Right lung (tissue), 5 donors: ENCODE results near the gene HS3ST6. TPM values are rescaled to one million over a fixed set of nuclear protein-coding genes. Genes with fewer than 3 reads are reported as not detected.
"Not testable (repeated sequence)": the region's sequence is repeated elsewhere in the genome, so short reads cannot be mapped to it uniquely, and the experiment has no call there.

ENCODE experiments used
- DNase-seq, 2 donors: peaks; one replicate each; pipeline ENCODE4 v3.0.0-alpha.2; 2013
- polyA plus RNA-seq, 5 donors: library from polyadenylated mRNA; unstranded; fragments of 120-200 nt; gene quantifications; one replicate each; pipeline versions ENCODE4 v1.2.1 to v1.2.3, GENCODE V29; 2013; ENCODE audit warnings: inconsistent platforms in 1 of 5, low replicate concordance in 1 of 5; ENCODE audit not compliant: insufficient read length in 5 of 5, insufficient read depth in 1 of 5

The HS3ST6 gene
- polyA plus RNA-seq, 5 donors, result 0.09 to 0.40 (median 0.18) TPM

- no peak for DNase-seq
Measured at GRCh38 chr16:1929105-1929504, 10.9 kb upstream of the HS3ST6 start.

- no peak for DNase-seq
Measured at GRCh38 chr16:1926271-1926670, 8.1 kb upstream of the HS3ST6 start.

DNA sequence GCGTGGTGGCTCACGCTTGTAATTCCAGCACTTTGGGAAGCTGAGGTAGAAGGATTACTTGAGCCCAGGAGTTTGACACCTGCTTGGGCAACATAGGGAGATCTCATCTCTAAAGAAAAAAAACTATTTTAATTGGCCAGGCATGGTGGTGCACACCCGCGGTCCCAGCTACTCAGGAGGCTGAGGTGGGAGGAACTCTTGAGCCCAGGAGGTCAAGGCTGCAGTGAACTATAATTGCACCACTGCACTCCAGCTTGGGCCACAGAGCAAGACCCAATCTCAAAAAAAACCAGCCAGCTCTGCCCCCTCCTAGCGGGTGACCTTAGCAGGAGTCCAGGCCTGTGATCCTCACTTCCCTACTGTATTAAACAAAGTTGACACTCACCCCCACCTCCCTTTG is 5.9 kb upstream of the HS3ST6 start:
- DNase-seq, result no peak

DNA sequence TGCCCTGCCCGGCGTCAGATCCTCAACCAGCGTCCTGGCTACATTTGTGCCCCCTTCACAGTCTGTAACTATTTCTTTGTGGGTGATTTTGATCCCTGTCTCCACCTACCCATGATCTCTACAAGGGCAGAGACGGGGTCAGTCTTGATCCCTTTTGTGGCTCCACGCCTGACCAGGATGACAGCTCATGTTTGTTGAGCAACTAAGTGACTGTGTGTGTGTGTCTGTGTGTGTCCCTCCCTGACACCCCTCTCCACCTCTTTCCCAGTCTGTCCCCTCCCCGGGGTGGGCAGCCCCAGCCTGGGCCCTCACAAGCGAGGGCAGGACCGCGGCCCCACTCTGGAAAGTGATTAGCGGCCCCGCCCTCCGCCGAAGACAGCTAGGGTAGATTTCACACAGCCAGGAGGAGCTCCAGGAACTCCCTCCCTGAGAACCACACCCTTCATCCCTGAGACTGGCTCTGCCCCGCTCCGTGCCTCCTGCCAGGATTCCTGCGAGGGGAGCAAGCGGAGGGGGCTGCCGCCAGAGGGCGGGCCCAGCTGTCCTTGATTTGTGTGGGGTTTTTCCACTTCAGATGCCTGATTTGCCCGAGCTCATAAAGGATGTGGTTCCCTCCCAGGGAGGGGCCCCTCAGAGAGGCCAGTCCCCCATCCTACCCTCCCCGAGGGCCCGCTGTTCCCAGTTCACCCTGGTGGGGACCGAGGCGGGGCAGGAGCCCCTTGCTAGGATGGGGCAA is 5.3 kb upstream of the HS3ST6 start:
- DNase-seq, result no peak

- no peak for DNase-seq
Measured at GRCh38 chr16:1922357-1922756, 4.1 kb upstream of the HS3ST6 start.

DNA sequence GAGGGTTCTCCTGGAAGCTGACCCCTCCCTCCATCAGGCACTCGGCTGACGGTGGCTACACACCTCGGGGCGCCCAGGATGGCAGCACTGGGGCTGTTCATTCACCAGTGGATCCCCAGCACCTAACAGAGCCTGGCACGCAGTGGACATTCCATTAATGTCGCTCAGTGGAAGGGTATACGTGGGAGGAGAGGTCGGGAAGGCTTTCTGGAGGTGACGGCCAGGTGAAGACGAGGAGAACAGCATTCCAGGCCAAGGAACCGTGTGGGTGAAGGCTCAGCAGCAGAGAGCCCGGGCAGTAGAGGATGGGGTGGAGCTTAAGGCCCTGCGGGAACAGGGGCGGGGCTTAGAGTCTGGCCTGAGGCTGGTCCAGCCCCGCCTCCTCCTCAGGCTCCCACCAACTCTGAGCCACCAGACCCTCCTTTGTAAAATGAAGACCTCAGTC is 2.5 kb upstream of the HS3ST6 start:
- DNase-seq, result no peak

GRCh38 chr16:1920122-1920521 is 1.9 kb upstream of the HS3ST6 start:
- DNase-seq, result not testable (repeated sequence)

DNA sequence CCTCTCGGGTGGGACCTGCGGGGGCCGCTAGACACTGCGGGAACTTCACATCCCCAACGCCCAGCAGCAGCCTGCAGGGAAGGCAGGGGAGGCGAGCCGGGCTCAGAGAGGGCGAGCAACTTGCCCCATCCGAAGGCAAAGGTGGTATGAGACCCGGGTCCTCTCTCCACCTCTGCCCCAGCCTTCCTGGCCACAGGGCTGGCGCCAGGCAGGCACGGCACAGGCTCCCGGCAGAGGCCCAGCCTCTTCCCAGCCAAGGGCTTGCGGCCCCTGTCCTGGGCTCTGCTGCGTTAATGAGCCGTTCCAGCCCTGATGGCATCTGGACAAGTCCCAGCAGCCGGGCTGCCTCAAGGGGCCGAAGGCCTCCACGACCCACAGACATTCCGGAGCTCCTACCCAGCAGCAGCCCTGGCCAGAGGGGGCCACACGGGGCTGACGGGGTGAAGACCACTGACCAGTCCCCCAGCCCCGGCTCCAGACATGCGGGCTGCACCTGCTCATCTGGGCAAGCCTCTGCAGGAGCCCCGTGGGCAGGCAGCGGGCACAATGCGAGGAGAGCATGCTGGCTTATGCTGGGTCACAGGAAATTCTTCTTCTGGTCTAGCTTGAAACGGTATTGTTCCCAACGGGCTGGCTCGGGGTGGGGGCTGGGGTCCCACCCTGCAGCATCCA is 1.2 kb upstream of the HS3ST6 start:
- DNase-seq, result no peak

DNA sequence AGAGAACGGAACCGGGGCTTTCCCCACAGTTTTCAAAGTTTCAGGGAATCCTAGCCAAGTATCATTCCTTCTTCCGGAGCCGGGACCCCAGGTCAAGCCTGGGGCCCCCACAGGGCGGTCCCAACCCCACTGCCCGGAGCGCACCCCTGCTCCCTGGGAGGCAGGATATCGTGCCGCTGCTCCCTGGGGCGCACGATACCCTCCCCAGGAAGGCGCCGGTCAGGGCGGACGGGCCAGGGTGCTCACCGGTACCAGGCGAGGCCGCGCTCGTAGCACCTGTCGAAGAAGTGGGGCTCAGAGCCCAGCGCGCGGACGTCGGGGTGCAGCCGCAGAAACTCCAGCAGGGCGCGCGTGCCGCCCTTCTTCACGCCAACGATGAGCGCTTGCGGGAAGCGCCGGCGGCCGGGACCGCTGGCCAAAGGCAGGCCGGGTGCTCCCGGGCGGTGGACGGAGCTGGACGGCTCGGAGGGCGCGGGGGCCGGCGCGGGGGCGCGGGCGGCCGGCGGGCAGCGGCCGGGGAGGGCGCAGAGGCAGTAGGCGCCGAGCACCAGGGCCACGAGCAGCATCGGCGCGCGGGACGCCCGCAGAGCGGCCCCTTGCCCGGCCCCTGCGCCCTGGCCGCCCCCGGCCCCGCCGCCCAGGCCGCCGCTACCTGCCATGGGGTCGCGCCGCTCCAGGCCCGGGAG is 407 bp downstream of the HS3ST6 start:
- no peak for DNase-seq

DNA sequence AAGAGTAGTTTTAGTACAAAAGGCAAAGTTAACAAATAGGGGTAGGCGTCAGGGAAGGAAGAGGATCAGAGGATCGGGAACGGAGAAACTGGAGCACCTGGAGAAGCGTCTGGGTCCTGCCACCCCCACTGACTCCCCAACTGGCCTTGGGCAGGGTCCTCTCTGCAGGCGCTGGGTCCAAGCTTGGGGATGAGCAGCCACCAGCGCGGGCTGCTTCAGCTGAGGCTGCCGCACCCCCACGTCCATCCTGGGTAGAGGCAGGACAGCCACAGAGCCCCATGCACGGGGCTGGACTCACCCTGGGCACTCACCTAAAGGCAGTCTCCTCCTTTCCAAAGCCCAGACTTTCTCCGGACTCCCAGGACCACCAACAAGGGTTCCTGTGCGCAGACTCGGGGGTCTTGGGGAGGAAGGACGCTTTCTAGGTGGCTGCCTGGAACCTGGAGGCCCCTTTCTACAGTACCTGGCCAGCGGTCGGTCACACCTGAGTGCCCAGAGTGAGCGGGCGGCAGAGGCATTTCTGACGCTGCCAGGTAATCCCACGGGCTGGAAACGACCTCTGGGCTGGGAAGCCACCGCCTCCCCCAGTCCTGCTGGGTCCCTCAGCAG is 1.1 kb downstream of the HS3ST6 start:
- DNase-seq, result no peak

- no peak for DNase-seq
Measured at GRCh38 chr16:1916640-1916990, 1.6 kb downstream of the HS3ST6 start.

- no peak for DNase-seq
Measured at GRCh38 chr16:1915732-1916639, 2.2 kb downstream of the HS3ST6 start.

GRCh38 chr16:1914988-1915387 is 3.2 kb downstream of the HS3ST6 start:
- no peak for DNase-seq

GRCh38 chr16:1914084-1914608 is 4.1 kb downstream of the HS3ST6 start:
- DNase-seq, result no peak

DNA sequence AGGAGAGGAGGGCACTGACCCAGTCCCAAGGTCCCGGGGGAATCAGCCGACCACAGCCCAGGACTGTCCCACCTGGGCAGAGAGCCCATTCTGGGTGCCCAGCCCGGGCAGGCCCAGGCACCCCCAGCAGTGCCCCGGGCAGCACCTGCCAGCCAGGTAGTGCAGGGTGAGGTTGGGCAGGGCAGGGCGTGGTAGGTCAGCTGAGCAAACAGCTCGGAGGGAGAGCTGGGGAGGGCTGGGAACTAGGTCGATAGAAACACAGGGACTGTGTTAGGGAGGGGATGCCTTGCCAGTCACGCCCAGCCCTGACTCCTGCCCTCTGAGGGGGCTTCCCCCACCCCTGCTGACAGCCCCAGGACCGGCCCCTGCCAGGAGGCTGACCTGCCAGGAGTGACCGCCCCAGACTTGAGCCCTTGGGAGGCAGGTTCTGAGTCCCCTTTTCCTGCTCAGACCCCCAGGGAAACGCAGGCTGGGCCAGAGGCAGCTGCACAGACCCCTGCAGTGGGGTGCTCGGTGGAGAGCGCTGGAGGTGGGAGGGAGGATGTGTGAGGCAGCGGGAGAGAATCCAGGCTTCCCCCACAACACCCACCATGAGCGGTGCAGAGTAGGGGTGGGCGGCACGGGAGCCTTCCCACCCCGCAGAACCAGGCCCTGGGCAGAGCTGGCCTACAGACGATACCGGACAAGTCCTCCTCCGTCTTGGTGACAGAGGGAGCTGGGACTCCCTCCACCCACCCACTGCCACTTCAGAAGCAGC is 4.7 kb downstream of the HS3ST6 start:
- peak in 1 of 2 donors; percentile 23 for DNase-seq

DNA sequence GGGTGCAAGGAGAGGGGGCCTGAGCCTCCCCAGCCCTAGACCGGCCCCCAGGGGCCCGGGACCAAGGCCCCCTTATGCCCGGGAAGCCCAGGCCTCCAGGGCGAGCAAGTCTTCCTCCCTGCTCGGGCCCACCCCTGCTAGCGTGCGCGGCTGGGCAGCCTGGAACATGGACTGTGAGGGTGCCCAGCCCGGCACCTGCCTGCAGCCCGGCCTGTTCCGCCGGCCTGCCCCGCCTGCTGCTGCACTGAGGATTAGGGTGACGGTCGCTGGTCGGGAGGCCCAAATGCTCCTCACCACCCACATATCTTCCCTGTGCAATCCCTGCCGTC is 6.0 kb downstream of the HS3ST6 start:
- no peak for DNase-seq

- DNase-seq, result no peak
Measured at GRCh38 chr16:1911467-1912214, 6.6 kb downstream of the HS3ST6 start.

DNA sequence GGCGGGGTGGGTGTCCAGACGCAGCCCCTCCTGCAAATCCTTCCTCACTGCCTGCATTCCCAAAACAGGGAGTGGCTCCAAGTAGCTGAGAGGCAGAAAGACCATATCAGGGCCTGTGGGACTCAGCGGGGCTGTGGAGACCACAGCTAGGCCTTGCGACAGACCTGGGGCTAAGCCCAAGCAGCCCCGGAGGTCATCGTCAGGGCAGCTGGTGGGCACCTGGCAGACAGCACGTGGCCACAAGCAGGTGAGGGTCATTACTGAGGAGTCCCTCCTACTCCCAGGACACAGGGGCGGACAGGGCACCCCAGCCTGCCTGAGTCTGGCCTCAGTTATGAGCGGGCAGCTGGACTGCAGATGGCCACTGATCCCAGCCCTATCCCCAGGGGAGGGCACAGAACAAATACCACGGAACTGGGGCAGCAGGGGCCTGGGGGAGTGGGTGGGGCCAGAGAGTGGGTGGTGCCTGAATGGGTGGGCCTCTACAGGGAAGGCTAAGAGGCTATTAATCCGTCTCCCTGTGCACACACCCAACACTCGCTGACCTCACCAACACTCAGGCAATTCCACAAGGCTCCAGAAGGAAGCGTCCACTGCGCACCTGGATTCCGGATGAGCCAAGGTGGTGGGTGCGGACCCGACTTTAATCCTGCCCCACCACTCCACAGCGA is 8.5 kb downstream of the HS3ST6 start:
- no peak for DNase-seq

GRCh38 chr16:1908983-1909382 is 9.2 kb downstream of the HS3ST6 start:
- DNase-seq, result no peak
